Neural cell (in vitro differentiated cells): ENCODE results near the gene CNR2.

Source experiments
- CTCF ChIP-seq: fragments of 450-650 bp; IDR thresholded peaks from 2 replicates; pipeline ENCODE4 v1.5.1; 2014; ENCODE audit warnings: antibody characterized with exemption, mild to moderate bottlenecking, moderate library complexity; ENCODE audit not compliant: poor library complexity, severe bottlenecking
- EP300 ChIP-seq: fragments of 450-650 bp; conservative IDR thresholded peaks from 2 replicates; pipeline ENCODE4 v1.6.1; 2014; ENCODE audit warnings: antibody characterized with exemption, mild to moderate bottlenecking, moderate library complexity; ENCODE audit not compliant: poor library complexity, severe bottlenecking
- EZH2 ChIP-seq: fragments of 200-600, 300-800 bp; shearing (Covaris generic), sonication (generic); IDR thresholded peaks from 2 replicates; pipeline ENCODE4 v1.6.1; 2014; ENCODE audit warnings: antibody characterized with exemption, low read length, borderline replicate concordance, mild to moderate bottlenecking; ENCODE audit not compliant: insufficient read depth, poor library complexity, severe bottlenecking
- MXI1 ChIP-seq: fragments of 450-650 bp; conservative IDR thresholded peaks from 2 replicates; pipeline ENCODE4 v1.6.1; 2014; ENCODE audit warnings: antibody characterized with exemption, mild to moderate bottlenecking; ENCODE audit not compliant: poor library complexity, severe bottlenecking
- POLR2AphosphoS5 ChIP-seq: IDR thresholded peaks from 2 replicates; pipeline ENCODE4 v1.6.1; 2012
- RAD21 ChIP-seq: fragments of 450-650 bp; conservative IDR thresholded peaks from 2 replicates; pipeline ENCODE4 v1.6.1; 2014; ENCODE audit warnings: antibody characterized with exemption, mild to moderate bottlenecking, moderate library complexity
- TF ChIP-seq, protein P1 (sequence below): IDR thresholded peaks from 2 replicates; pipeline ENCODE4 v1.6.1; 2012; ENCODE audit warnings: borderline replicate concordance

- no peak for TF ChIP-seq CTCF
- TF ChIP-seq MXI1: no peak
- no peak for TF ChIP-seq EP300
- TF ChIP-seq, protein P1, sequence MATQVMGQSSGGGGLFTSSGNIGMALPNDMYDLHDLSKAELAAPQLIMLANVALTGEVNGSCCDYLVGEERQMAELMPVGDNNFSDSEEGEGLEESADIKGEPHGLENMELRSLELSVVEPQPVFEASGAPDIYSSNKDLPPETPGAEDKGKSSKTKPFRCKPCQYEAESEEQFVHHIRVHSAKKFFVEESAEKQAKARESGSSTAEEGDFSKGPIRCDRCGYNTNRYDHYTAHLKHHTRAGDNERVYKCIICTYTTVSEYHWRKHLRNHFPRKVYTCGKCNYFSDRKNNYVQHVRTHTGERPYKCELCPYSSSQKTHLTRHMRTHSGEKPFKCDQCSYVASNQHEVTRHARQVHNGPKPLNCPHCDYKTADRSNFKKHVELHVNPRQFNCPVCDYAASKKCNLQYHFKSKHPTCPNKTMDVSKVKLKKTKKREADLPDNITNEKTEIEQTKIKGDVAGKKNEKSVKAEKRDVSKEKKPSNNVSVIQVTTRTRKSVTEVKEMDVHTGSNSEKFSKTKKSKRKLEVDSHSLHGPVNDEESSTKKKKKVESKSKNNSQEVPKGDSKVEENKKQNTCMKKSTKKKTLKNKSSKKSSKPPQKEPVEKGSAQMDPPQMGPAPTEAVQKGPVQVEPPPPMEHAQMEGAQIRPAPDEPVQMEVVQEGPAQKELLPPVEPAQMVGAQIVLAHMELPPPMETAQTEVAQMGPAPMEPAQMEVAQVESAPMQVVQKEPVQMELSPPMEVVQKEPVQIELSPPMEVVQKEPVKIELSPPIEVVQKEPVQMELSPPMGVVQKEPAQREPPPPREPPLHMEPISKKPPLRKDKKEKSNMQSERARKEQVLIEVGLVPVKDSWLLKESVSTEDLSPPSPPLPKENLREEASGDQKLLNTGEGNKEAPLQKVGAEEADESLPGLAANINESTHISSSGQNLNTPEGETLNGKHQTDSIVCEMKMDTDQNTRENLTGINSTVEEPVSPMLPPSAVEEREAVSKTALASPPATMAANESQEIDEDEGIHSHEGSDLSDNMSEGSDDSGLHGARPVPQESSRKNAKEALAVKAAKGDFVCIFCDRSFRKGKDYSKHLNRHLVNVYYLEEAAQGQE: no peak
- TF ChIP-seq RAD21: no peak
- TF ChIP-seq POLR2AphosphoS5: no peak
- TF ChIP-seq EZH2: no peak
Measured at GRCh38 chr1:23904748-23905357, 8.3 kb downstream of the CNR2 start.
